SK-N-MC (cell line): ENCODE data around the gene WDR35.

Experiments used
- DNase-seq: peaks from one replicate; pipeline ENCODE4 v3.0.0-alpha.2; 2011; ENCODE audit warnings: low read depth, low spot score
- H3K27ac ChIP-seq: fragments of 200-600 bp; sonication (generic); 2 replicates; pipeline ENCODE4 v1.5.1; 2016; ENCODE audit warnings: mixed run types
- H3K36me3 ChIP-seq: fragments of 200-600 bp; sonication (generic); 2 replicates; pipeline ENCODE4 v1.6.1; 2017; ENCODE audit warnings: antibody characterized with exemption, low read length, mixed read lengths; ENCODE audit not compliant: insufficient read depth
- H3K4me3 ChIP-seq: fragments of 200-600 bp; sonication (generic); 2 replicates; pipeline ENCODE4 v1.5.1; 2016
- H3K9ac ChIP-seq: fragments of 200-600 bp; sonication (generic); 2 replicates; pipeline ENCODE4 v1.8.0; 2017; ENCODE audit warnings: mixed run types, mixed read lengths; ENCODE audit not compliant: insufficient read length
- H3K9me3 ChIP-seq: fragments of 200-600 bp; sonication (generic); 2 replicates; pipeline ENCODE4 v1.6.1; 2017; ENCODE audit warnings: low read depth, mild to moderate bottlenecking, antibody characterized with exemption, low read length, moderate library complexity, mixed read lengths
- EZH2 ChIP-seq: fragments of 200-600 bp; sonication (generic); IDR thresholded peaks from one replicate; pipeline ENCODE4 v1.6.1; 2017; ENCODE audit warnings: antibody characterized with exemption
- FOXP2 ChIP-seq: optimal IDR thresholded peaks from 2 replicates; pipeline ENCODE3; 2011; ENCODE audit warnings: mild to moderate bottlenecking, moderate library complexity; ENCODE audit not compliant: insufficient read depth; ENCODE audit errors: extremely low read length, control extremely low read depth
- POLR2AphosphoS5 ChIP-seq: IDR thresholded peaks from 2 replicates; pipeline ENCODE4 v1.6.1; 2012; ENCODE audit warnings: mild to moderate bottlenecking, low read depth, low read length, borderline replicate concordance

WDR35 gene

GRCh38 chr2:20027260-20027677 is 37.4 kb upstream of the WDR35 start:
- Histone ChIP-seq H3K9ac (no peak overlapping the region), H3K4me3 (no peak overlapping the region), H3K27ac (no peak overlapping the region), H3K36me3 (peaks cover 51% of the 10 kb centered on the region), H3K9me3 (peaks cover 22% of the 10 kb centered on the region)
- DNase-seq: no peak
- TF ChIP-seq FOXP2 (no peak), EZH2 (no peak), POLR2AphosphoS5 (no peak)

GRCh38 chr2:20025065-20025786 is 35.3 kb upstream of the WDR35 start:
- peaks cover 17% of the 10 kb centered on the region for H3K9me3 ChIP-seq

GRCh38 chr2:20023688-20024087 is 33.8 kb upstream of the WDR35 start:
- Histone ChIP-seq H3K36me3 (peaks cover 15% of the 10 kb centered on the region), H3K9ac (no peak overlapping the region), H3K9me3 (0 out of 2 replicates have a peak, but pooled peaks cover 4% of the 10 kb centered on the region), H3K27ac (no peak overlapping the region), H3K4me3 (no peak overlapping the region)
- DNase-seq: no peak
- TF ChIP-seq FOXP2: no peak

More at GRCh38 chr2:20025065-20025786, 35.3 kb upstream of the WDR35 start:
- H3K9ac ChIP-seq: no peak overlapping the region
- TF ChIP-seq FOXP2 (no peak), EZH2 (no peak), POLR2AphosphoS5 (no peak)
- no peak overlapping the region for H3K27ac ChIP-seq
- H3K4me3 ChIP-seq: no peak overlapping the region
- peaks cover 31% of the 10 kb centered on the region for H3K36me3 ChIP-seq
- DNase-seq: no peak

GRCh38 chr2:20021405-20022009 is 31.6 kb upstream of the WDR35 start:
- Histone ChIP-seq H3K36me3 (no peaks in the 10 kb centered on the region), H3K9me3 (no peaks in the 10 kb centered on the region), H3K9ac (no peak overlapping the region), H3K27ac (no peak overlapping the region), H3K4me3 (no peak overlapping the region)
- DNase-seq: no peak
- TF ChIP-seq FOXP2 (no peak), POLR2AphosphoS5 (no peak), EZH2 (no peak)

GRCh38 chr2:20019747-20020146 is 29.8 kb upstream of the WDR35 start:
- Histone ChIP-seq H3K36me3 (no peaks in the 10 kb centered on the region), H3K4me3 (no peak overlapping the region), H3K9ac (no peak overlapping the region), H3K27ac (no peak overlapping the region), H3K9me3 (no peaks in the 10 kb centered on the region)
- no peak for DNase-seq
- no peak for TF ChIP-seq POLR2AphosphoS5
- TF ChIP-seq FOXP2: no peak
- no peak for TF ChIP-seq EZH2

- DNase-seq: no peak
- Histone ChIP-seq H3K9ac (no peak overlapping the region), H3K4me3 (no peak overlapping the region), H3K9me3 (no peaks in the 10 kb centered on the region), H3K27ac (no peak overlapping the region), H3K36me3 (no peaks in the 10 kb centered on the region)
- TF ChIP-seq POLR2AphosphoS5 (no peak), FOXP2 (no peak), EZH2 (no peak)
Observed at GRCh38 chr2:20018601-20019152, 28.8 kb upstream of the WDR35 start.

GRCh38 chr2:20016346-20016745 is 26.4 kb upstream of the WDR35 start:
- Histone ChIP-seq H3K4me3 (no peak overlapping the region), H3K27ac (no peak overlapping the region), H3K36me3 (no peaks in the 10 kb centered on the region), H3K9me3 (no peaks in the 10 kb centered on the region), H3K9ac (no peak overlapping the region)
- TF ChIP-seq POLR2AphosphoS5 (no peak), FOXP2 (no peak), EZH2 (no peak)
- no peak for DNase-seq

- no peaks in the 10 kb centered on the region for H3K36me3 ChIP-seq
- no peak for TF ChIP-seq POLR2AphosphoS5
- TF ChIP-seq EZH2: no peak
- TF ChIP-seq FOXP2: no peak
- DNase-seq: no peak
Observed at GRCh38 chr2:20015482-20016083, 25.7 kb upstream of the WDR35 start.

More at GRCh38 chr2:20015482-20016083, 25.7 kb upstream of the WDR35 start:
- H3K27ac ChIP-seq: no peak overlapping the region
- H3K9me3 ChIP-seq: no peaks in the 10 kb centered on the region
- H3K9ac ChIP-seq: no peak overlapping the region
- no peak overlapping the region for H3K4me3 ChIP-seq
